HG03045 (cell line): ENCODE data around the gene MS4A6A.
"Not testable (repeated sequence)": the region's sequence is repeated elsewhere in the genome, so short reads cannot be mapped to it uniquely, and the experiment has no call there.

Source experiments
- ATAC-seq: cut with Tn5 transposase; IDR thresholded peaks from one replicate; pipeline ENCODE4 v1.9.1; 2021; ENCODE audit warnings: mild to moderate bottlenecking, moderate library complexity; ENCODE audit not compliant: unreplicated experiment

The MS4A6A gene

GRCh38 chr11:60182541-60183330 is at the start of gene MS4A6A:
MS4A6A (minus strand) TSS chr11:60183083; CDS start chr11:60181727, 1,356 bp downstream.
- no peak for ATAC-seq

GRCh38 chr11:60230681-60231080 is 47.8 kb upstream of the MS4A6A start:
- no peak for ATAC-seq

- no peak for ATAC-seq
These were observed 39.3 kb upstream of the MS4A6A start for GRCh38 chr11:60222141-60222540.

- ATAC-seq = no peak
These were observed 38.8 kb upstream of the MS4A6A start for GRCh38 chr11:60221692-60222091.

- ATAC-seq = no peak
These were observed 38.3 kb upstream of the MS4A6A start for GRCh38 chr11:60221181-60221580.

GRCh38 chr11:60214386-60214785 is 31.5 kb upstream of the MS4A6A start:
- ATAC-seq = no peak

GRCh38 chr11:60211206-60211605 is 28.3 kb upstream of the MS4A6A start:
- no peak for ATAC-seq

- no peak for ATAC-seq
These were observed 27.1 kb upstream of the MS4A6A start for GRCh38 chr11:60209977-60210376.

- no peak for ATAC-seq
These were observed 26.1 kb upstream of the MS4A6A start for GRCh38 chr11:60208951-60209350.

- no peak for ATAC-seq
These were observed 25.4 kb upstream of the MS4A6A start for GRCh38 chr11:60208146-60208895.

GRCh38 chr11:60206616-60207015 is 23.7 kb upstream of the MS4A6A start:
- ATAC-seq = no peak

- ATAC-seq = no peak
These were observed 22.0 kb upstream of the MS4A6A start for GRCh38 chr11:60204922-60205321.

- not testable (repeated sequence) for ATAC-seq
These were observed 18.5 kb upstream of the MS4A6A start for GRCh38 chr11:60201334-60201733.

GRCh38 chr11:60197442-60197841 is 14.6 kb upstream of the MS4A6A start:
- no peak for ATAC-seq

GRCh38 chr11:60195923-60196368 is 13.1 kb upstream of the MS4A6A start:
- no peak for ATAC-seq

GRCh38 chr11:60194511-60194910 is 11.6 kb upstream of the MS4A6A start:
- no peak for ATAC-seq

- ATAC-seq = no peak
These were observed 11.0 kb upstream of the MS4A6A start for GRCh38 chr11:60193687-60194433.

GRCh38 chr11:60192564-60192963 is 9.7 kb upstream of the MS4A6A start:
- not testable (repeated sequence) for ATAC-seq

- not testable (repeated sequence) for ATAC-seq
These were observed 5.6 kb upstream of the MS4A6A start for GRCh38 chr11:60188481-60188880.

- ATAC-seq = not testable (repeated sequence)
These were observed 3.2 kb upstream of the MS4A6A start for GRCh38 chr11:60186128-60186527.

- not testable (repeated sequence) for ATAC-seq
These were observed 2.6 kb upstream of the MS4A6A start for GRCh38 chr11:60185512-60185827.
